NCI-H510A (cell line): ENCODE data around the gene RNF145.
A peak's percentile ranks its signal among the peaks of the same experiment; 100 is the strongest.

Experiments
- DNase-seq: peaks from one replicate; lab custom pipeline; 2025; lab: John Stamatoyannopoulos, UW

RNF145 gene

DNA sequence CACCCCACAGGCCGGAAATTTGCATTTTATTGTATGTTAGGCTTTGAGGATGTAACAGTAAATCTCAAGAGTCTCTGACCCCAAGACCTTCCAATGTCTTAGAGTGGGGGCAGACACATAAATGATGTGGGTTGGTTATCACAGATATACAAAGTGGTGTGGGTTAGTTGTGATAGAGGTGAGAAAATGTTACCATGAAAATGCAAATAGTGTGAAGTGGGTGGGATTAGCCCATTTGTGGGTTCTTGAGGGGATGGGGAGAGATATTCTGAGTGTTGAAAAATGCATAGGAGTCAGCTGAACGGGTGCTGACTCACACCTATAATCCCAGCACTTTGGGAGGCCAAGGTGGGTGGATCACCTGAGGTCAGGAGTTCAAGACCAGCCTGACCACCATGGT, 7.9 kb upstream of the RNF145 start:
- DNase-seq = no peak

DNA sequence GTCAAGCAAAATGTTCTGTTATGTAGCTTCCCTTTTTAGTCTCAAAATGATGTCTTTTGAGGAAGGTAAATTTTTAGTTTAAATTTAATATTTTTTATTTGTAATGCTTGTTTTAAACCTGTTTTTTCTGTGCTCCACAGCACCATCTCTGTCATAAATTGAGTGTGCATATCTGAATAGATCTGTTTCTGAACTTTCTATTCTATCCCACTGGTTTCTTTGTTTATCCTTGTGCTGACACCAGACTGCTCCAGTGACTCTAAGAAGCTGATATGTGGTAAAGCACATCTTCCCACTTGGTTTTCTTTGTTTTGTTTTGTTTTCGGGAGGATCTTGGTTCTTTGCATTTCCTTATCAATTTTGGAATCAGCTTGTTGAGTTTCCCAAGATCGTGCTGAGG, 7.1 kb upstream of the RNF145 start:
- no peak for DNase-seq

DNA sequence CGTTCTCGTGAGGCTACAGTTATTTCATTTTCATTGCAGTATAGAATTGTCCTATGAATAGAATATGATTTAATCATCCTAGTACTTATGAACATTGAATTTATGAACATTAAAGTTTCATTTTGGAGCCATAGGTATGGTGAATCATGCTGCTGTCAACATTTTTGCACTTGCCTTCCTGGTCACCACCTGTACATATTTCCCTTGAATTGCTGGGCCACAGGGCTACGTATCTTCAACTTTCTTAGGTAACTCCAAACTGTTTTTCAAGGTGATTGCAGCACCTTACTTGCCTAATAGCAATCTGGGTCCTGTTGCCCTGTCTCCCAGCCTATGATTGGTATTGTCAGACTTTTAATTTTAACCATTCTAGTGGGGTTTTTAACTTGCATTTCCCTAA, 6.5 kb upstream of the RNF145 start:
- DNase-seq = no peak

DNA sequence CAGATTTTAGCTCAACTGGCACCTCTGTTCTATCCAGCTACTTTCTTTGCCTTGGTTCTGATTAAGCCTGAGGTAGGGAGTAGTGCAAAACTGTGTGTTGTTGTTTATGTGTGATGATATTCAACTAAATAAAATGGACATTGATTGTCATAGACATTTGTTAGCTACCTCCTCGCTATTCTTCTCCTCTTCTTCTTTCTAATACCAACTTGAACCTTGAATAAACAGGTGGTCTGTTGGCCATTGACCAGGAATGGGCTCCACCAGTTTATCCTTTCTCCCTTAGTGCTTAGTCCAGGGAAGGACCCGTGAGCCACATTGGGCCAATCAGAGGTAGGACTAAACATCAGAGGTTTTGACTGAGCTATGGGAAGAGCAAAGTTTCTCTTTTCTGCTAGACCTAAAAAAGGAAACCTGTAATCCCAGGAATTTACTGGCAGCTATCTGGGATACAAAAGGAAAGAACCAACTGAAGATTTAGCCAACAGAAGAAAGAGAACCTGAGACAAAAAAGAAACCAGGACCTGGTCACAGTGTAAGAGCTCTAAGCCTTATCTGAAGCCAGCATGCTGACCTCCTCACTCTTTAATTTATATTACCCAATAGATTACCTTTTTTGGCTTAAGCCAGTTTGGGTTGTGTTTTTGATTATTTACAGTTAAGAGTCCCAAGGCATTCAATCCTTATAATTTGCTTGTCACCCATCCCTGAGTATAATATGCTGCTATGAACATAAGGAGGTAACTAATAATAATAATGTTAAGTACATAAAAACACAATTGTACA, 5.3 kb upstream of the RNF145 start:
- DNase-seq = no peak

DNA sequence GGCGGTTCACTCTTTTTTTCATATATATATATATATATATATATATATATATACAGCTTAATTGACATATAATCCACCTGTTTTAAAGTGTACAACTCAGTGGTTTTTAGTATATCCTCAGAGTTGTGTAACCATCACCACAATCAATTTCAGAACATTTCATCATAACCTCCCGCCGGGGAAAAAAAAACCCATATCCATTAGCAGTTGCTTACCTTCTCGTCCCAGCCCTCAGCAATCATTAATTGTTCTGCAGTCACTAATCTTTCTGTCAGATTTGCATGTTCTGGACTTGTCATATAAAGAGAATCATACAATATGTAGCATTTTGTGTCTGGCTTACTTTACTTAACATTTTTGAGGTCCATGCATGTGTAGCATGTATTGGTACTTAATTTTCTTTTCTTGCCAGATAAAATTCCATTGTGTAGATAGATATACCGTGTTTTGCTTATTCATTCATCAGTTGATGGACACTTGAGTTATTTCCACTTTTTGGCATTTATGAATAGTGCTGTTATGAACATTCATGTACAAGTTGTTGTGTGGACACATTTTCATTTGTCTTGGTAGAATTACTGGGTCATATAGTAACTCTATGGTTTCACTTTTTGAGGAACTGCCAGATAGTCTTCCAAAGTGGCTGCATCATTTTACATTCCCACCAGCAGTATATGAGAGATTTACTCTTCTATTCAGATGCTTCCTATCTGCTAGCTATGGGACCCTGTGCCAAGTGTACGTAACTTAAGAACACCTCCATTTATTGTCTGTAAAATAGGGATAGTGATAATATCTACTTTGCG, 3.5 kb upstream of the RNF145 start:
- DNase-seq = no peak

DNA sequence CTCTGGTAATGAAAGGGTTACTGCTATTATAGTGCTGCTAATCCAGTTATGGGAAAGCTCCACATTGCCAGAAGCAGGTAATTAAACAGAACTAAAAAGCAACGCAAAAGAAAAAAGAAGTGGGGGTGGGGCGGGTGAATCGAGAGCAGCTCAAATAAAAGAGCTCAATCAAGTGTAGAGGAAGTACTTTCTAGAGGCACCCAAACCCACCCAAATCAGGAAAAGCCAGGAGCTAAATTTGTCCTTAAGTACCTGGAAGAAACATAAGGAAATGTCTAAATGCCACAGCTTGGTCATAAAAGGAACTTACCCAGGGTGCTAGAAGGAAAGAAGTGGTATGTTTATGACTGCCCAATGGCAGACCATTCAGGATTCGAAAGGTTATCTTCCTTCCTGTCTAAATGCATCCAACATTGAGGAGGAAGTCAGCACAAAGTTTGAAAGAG, 2.4 kb upstream of the RNF145 start:
- no peak for DNase-seq

DNA sequence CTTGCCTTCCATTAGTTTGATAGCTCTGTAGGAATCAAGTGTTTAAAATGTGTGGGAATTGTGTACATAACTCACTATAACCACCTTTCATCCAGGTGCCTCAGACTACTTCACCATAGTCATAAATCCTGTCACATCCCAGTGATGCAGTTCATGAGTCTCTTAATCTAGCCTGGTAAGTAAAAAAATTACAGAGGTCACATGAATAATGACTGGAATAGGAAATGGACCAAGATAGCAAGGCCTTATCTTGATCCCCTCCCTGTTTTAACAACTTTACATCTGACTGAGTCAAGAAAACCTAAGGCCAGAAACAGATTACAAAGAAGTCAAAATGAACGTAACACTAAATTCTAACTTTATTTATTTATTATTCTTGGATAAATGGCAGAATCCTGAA, 1.5 kb upstream of the RNF145 start:
- no peak for DNase-seq

DNA sequence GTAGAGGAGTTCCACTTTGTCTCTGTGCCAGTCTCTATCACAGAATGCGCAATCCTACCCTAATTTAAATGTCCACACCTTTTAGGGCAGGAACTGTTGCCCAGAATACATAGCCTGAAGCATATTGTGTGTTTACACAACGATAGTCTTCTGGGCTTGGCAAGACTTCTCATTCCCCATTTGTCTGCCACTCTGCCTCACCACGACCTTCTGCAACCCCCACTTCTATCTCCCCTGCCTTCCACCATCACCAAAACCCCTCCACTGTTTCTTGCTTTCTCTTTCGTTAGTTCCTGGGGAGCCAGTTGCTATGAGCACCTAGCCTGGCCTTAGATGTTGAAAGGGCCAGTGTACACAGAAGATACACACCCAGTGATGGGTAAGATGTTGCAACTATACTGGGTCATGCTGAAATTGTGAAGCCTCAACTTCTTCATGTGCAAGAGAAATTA, 883 bp upstream of the RNF145 start:
- DNase-seq = no peak

DNA sequence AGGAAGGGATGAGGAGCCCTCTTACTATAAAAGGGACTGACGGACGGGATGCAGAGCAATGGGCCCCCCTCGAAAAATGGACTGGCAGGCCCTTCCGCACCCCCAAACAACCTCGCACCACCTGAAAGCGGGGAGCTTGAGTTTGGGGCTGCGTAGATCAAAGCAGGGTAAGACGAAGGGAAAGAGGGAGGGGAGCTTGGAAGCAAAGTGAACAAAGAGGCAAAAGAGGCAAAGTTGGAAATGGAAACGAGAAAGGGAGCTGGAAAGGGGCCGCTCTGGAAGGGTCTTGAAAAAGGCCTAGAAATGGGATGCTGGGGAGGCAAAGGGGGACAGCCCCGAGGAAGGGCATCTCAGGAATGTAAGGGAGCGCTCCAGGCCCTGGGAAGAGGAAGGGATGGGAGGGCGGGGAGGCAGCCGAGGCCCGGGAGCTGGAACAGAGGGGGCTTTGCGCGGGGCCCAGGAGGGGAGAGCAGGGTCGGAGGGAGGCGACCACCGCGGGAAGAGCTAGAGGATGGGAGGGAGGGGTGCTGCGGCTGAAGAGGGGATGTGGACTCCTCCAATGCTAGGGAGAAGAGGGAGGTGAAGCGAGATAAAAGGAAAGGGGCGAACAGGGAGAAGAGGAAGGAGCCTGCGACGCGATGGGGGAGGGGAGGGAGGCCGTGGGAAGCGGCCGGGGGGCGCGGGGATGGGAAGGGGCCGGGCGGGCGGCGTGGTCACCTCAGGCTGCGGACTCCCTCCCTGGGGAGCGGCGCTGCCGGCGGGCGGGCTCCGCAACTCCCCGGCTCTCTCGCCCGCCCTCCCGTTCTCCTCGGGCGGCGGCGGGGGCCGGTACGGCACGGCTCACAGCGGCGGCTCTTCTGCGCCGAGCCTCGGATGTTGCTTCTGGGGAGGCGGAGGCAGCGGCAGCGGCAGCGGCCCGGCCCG, 577 bp downstream of the RNF145 start:
- no peak for DNase-seq

DNA sequence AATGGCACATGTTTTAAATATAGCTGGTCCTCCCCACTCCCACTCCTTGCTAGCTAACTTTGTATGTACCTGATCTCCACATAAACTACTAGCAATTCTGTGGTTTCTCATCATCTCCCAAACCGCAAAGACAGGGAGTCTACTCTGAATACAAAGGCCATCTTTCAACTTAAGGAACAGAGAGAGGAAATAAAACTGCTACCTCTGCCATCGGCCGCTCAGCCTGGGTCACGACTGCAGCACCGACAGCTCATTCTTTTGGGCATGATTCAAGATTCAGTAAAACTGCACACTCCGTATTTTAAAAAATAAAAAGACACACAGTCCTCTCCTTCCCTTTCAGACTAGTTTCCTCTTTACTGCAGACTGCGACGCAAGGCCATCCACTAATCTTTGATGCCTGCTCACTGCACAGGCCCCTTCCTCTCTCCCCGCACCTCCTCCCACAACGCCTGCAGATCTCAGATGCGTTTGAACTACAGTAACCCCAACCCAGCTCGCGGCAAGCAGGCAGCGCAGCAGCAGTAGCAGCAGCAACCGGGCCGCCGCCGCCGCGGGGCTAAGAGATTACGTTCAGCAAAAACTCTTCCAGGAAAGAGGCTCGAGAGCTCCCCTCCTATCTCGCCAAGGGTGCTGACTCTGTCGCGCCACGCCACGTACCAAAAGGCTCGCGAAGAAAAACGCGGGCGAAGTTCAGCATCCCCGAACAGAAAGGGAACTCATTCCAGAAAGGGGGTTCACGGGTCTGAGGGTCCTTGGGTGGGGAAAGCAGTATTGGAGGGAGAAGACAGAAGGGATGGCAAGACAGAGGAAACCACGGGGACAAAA, 1.5 kb downstream of the RNF145 start:
- peak; percentile 39 for DNase-seq

DNA sequence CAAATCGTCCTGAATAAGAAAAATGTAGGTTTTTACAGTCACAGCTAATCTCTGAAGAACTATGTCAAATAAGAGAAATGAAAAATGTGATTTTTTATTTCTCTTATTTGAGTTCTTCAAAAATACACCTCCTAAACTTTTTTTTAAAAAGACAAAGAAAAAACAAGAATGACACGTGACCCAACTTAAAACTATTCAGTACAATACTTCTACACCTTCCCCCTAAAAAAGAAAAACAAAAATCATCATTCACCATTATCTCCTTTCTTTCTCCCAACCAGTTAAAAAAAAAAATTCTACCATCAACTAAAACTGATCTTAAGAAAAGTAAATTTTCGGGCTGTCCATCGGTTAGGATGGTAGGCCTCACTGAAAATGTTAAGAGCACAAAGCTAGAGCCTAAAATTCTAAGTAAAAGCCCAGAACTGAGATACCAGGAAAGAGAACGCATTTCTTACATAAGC, 2.1 kb downstream of the RNF145 start:
- DNase-seq = no peak

DNA sequence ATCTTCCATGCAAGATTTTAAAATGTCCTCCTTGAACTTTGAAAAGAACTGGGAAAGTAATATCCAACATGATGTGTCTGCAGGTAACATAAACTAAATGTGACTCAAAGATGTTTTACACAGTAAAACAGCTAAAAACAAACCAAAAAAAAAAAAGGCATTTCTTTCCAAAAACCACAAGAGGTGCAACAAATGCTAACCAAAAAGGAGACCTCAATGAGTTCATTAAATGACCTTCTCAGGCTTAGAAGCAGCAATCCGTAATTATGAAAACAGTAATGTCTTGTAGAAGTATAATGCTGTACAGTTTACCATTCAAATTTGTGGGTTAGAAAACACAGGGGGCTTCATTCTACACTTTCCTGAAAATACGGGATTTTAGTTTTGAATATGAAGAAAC, 2.5 kb downstream of the RNF145 start:
- DNase-seq = no peak

DNA sequence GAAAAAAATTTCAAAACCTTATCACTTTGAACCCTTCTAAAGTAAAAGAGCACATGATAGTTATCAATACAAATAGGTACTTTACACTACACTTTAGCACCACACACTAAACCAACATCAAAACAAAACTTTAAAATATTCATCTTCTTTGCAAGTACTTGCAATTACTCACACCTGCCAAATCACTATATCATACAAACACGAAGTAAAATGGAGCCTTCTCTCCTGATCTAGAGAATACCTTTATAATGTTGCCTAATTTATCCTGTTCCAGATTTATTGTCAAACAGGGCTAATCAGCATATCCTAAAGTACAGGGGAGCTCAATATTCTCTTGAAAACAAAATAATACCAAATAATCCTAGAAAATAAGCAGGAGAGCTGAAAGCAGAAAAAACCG, 3.0 kb downstream of the RNF145 start:
- DNase-seq = no peak

DNA sequence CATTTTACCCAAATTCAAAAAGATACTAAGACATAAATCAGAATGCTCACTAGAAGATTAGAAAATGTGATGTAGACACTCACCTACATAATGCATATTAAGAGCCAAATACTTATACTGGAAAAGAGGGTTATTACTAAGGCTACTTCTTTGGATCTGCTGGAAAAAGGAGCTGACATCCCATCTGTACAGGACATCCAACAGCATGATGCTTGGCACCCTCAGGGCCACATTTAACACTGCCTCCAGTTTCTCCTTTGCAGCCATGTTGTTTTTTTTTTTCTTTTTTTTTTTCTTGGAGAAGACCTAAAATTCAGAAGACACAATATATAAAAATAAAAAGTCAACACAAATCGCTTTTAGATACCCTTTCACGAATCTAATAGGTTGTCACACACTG, 6.0 kb downstream of the RNF145 start:
- no peak for DNase-seq

DNA sequence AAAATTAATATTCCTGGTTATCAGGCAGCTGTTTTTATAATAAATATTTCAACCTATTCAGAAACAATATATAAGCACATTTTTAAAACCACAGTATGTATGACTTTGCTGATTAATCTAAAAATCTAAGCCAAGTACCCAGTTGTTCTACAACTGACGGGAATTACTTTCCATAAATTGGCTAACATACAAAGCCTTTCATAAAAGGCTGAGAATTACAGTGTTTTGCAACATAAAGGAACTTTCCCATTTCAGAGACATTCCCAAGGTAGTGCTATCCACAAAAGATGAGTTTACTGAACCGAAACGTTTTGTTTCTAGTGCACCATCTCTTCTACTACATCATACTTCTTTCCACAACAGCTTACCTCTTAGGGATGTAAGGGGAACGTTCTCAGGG, 7.2 kb downstream of the RNF145 start:
- no peak for DNase-seq

DNA sequence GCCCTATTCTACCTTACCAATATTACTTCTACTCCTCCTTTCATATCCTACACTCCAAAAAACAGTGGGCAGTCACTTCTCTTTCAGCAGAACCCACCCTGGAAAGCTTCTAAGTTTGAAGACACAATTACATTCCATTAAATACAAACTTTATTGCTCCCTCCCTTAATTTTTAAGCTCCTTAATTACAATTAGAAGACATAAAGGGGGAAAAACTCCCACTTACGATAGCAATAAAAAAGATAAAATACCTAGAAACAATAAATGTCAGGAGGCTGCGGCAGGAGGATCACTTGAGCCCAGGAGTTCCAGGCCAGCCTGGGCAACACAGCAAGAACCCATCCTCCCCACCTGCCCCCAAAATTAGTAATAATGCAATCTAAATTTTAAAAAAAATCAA, 9.6 kb downstream of the RNF145 start:
- no peak for DNase-seq

DNA sequence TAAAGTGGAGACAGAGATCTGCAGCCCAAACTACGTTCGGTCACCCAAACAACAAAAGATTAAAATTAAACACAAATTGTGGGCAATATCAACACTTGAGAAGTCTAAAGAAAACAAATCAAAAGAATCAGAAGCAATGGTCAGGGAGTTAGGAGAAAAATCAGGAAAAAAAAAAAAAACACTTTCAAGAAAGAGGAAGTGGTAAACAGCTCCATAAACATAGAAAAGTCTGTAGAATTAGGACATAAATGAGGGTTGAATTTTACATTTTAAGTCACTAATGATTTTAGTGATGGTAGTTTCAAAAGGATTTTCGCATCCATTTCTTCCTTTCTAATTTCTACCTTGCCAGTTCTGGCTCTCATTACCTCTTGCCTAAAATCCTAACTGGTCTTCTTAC, 10.1 kb downstream of the RNF145 start:
- DNase-seq = no peak

DNA sequence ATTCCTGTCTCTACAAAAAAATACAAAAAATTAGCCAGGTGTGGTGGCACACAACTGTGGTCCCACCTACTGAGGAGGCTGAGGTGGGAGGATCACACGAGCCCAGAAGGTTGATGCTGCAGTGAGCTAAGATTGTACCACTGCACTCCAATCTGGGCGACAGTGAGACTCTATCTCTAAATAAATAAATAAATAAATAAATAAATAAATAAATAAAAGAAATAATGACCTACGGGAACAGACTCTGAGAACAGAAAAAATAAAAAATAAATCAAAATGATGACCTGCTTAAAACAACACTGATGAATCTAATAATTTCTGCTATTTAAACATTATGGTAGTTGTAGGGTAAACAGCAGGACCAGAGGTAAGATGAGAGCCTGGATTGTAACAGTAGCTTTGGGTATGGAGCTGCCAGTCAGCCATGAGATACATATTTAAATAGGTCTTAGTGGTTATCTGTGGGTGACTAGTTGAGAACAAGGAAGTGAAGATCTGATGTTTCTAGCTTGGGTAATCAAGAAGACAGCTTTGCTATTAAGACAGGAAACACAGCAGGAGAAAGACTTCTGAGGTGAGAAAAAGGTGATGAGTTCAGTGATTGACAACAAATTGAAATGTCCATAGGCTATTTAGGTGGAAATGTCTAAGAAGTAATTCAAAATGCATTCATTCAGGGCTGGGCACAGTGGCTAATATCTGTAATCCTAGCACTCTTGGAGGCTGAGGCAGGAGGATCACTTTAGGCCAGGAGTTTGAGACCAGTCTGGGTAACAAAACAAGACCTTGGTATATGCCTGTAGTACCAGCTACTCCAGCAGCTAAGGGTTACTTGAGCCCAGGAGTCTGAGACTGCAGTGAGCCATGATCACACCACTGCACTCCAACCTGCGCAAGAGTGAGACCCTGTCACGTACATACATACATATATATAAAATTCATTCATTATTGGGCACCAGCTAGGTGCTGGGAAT, 11.0 kb downstream of the RNF145 start:
- no peak for DNase-seq

DNA sequence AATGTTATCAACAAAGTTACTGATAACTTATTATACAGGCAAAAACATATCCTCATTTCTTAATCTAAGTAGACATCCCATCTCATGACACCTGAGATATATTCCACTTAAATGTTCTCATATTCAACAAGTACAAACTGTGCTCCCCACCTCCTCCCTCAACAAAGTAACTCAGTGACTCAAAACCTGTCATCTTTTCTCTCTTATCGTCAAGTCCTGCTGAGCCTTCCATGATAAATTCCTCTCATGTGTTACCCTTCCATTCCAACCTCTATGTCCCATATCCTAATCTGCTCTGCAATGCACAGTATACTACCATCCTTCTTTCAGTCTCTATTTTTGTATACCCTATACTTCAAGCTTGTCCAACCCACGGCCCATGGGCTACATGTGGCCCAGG, 13.6 kb downstream of the RNF145 start:
- DNase-seq = no peak

DNA sequence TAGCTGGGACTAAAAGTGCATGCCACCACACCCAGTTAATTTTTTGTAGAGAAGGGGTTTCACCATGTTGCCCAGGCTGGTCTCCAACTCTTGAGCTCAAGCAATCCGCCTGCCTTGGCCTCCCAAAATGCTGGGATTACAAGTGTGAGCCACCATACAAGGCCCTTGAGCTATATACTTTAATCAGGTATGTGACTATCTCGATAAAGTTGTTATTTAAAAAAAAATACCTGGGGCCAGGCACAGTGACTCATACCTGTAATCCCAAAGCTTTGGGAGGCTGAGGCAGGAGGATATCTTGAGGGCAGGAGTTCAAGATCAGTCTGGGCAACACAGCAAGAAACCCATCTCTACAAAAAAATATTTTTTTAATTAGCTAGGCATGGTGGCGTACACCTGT, 19.2 kb downstream of the RNF145 start:
- no peak for DNase-seq
